22Rv1 (cell line): ENCODE data around the gene SLC19A1.
"Not testable (repeated sequence)": the region's sequence is repeated elsewhere in the genome, so short reads cannot be mapped to it uniquely, and the experiment has no call there.

Experiments
- H3K27ac ChIP-seq: fragments of 450-650 bp; 2 replicates; pipeline ENCODE4 v1.5.1; 2017
- CTCF ChIP-seq: fragments of 450-650 bp; IDR thresholded peaks from 2 replicates; pipeline ENCODE4 v1.5.1; 2017; ENCODE audit warnings: mild to moderate bottlenecking
- ZFX ChIP-seq: fragments of 450-650 bp; IDR thresholded peaks from 2 replicates; pipeline ENCODE4 v1.6.1; 2017; ENCODE audit warnings: antibody characterized with exemption, borderline replicate concordance

SLC19A1 gene

GRCh38 chr21:45562965-45563364 lies 20.7 kb upstream of the SLC19A1 start:
- H3K27ac ChIP-seq: no peak overlapping the region

GRCh38 chr21:45562402-45562801 lies 20.2 kb upstream of the SLC19A1 start:
- H3K27ac ChIP-seq: no peak overlapping the region
- TF ChIP-seq CTCF (no peak), ZFX (no peak)

More at GRCh38 chr21:45562965-45563364, 20.7 kb upstream of the SLC19A1 start:
- TF ChIP-seq ZFX: no peak
- no peak for TF ChIP-seq CTCF

GRCh38 chr21:45561241-45561640 lies 19.0 kb upstream of the SLC19A1 start:
- not testable (repeated sequence) for H3K27ac ChIP-seq

GRCh38 chr21:45560106-45561021 lies 18.1 kb upstream of the SLC19A1 start:
- TF ChIP-seq ZFX (no peak), CTCF (no peak)
- H3K27ac ChIP-seq: no peak overlapping the region

GRCh38 chr21:45559216-45560105 lies 17.2 kb upstream of the SLC19A1 start:
- no peak overlapping the region for H3K27ac ChIP-seq
- TF ChIP-seq CTCF (no peak), ZFX (no peak)

GRCh38 chr21:45558044-45558721 lies 15.9 kb upstream of the SLC19A1 start:
- no peak for TF ChIP-seq ZFX
- TF ChIP-seq CTCF: no peak

GRCh38 chr21:45557616-45558043 lies 15.4 kb upstream of the SLC19A1 start:
- no peak overlapping the region for H3K27ac ChIP-seq
- TF ChIP-seq ZFX: no peak
- TF ChIP-seq CTCF: no peak

More at GRCh38 chr21:45558044-45558721, 15.9 kb upstream of the SLC19A1 start:
- H3K27ac ChIP-seq: no peak overlapping the region
